Measurements from ENCODE around the gene EVI5L.

DNA sequence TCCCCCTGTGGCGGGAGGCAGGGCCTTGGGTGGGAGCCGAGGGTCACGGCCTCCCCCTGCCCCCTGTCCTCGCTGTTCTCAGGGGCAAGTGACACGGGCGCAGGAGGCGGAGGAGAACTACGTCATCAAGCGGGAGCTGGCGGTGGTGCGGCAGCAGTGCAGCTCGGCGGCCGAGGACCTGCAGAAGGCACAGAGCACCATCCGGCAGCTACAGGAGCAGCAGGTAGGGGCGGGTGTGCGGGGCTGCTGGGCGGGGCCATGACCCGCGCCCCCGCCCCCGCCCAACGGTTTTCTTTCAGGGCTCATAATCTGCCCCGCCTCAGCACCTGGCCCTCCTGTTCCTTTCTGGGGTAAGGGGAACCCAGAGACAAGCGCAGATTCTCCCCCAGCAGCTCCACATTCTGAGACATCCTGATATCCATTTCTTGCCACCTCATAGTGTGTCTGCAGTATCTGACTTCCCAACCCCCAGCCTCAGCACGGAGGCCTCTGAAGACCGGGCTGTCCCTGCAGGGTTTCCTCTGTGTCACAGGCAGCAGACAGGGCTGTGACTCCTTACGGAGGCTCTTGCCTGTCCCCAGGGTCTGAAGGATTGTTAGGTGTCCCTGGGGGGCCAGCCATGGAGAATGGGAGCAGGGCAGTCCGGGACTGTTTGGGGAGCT is 28.2 kb downstream of the EVI5L start:
- TF ChIP-seq, protein P1, sequence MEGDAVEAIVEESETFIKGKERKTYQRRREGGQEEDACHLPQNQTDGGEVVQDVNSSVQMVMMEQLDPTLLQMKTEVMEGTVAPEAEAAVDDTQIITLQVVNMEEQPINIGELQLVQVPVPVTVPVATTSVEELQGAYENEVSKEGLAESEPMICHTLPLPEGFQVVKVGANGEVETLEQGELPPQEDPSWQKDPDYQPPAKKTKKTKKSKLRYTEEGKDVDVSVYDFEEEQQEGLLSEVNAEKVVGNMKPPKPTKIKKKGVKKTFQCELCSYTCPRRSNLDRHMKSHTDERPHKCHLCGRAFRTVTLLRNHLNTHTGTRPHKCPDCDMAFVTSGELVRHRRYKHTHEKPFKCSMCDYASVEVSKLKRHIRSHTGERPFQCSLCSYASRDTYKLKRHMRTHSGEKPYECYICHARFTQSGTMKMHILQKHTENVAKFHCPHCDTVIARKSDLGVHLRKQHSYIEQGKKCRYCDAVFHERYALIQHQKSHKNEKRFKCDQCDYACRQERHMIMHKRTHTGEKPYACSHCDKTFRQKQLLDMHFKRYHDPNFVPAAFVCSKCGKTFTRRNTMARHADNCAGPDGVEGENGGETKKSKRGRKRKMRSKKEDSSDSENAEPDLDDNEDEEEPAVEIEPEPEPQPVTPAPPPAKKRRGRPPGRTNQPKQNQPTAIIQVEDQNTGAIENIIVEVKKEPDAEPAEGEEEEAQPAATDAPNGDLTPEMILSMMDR (IDR thresholded peaks at IDR 0.05) = no peak
- TF ChIP-seq POLR2A (IDR thresholded peaks at IDR 0.05) = no peak
